GM19193 (cell line): ENCODE measurements around the gene TRIM8.

Experiments
- POLR2A ChIP-seq: IDR thresholded peaks from 4 replicates; pipeline ENCODE4 v1.6.1; 2011; ENCODE audit not compliant: insufficient read depth, insufficient read length; ENCODE audit errors: extremely low read depth

Gene TRIM8

DNA sequence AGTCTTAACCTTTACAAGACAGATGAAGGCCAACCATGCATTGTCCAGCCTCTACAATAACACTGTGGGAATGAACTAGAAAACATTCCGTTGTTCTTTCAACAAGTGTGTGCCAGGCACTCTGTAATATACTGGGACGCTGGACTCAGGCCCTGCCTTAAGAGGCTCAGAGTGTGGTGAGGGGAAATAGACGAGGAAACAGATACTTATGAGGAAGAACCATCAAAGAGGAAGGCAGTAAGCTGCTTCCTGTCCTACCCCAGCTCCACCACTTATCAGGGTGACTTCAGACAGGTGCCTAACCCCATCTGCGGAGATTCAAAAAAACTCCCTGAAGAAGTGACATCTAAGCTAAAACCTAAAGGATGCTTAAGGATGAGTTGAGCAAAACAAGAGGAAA lies 8.9 kb upstream of the TRIM8 start:
- TF ChIP-seq POLR2A = no peak

DNA sequence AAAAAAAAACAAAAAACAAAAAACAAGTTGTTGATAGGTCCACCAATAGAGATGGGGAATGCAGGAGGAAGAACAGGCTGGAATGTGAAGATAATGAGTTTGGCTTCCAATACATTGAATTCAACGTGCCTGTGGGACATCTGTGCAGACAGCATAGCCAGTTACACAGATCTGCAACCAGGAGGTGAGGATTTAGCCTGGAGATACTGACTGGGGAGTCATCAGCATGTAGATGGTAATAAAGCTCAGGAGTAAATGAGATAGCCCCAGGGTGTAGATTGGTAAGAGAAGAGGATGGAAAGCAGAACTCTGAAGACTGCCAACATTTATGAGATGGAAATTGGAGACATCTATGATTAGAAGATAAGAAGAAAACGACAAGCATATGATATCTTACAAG lies 4.7 kb upstream of the TRIM8 start:
- TF ChIP-seq POLR2A = no peak

DNA sequence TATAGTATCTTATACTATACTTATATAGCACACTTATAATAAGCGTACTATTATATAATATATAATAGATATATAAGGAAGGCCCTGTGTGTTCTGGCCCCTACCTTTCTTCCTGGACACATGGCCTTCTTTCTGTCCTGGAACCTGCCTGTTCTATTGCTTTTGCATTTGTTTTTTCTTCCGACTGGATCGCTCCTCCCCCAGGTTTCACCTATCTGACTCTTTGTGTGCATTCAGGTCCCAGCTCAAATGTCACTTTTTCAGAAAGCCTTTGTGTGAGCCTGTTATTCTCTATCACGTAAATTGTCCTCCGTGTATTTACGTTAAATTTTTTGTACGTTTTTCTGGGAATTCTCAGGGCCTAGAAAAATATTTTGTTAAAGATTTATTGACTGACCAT lies 2.9 kb upstream of the TRIM8 start:
- TF ChIP-seq POLR2A = no peak

DNA sequence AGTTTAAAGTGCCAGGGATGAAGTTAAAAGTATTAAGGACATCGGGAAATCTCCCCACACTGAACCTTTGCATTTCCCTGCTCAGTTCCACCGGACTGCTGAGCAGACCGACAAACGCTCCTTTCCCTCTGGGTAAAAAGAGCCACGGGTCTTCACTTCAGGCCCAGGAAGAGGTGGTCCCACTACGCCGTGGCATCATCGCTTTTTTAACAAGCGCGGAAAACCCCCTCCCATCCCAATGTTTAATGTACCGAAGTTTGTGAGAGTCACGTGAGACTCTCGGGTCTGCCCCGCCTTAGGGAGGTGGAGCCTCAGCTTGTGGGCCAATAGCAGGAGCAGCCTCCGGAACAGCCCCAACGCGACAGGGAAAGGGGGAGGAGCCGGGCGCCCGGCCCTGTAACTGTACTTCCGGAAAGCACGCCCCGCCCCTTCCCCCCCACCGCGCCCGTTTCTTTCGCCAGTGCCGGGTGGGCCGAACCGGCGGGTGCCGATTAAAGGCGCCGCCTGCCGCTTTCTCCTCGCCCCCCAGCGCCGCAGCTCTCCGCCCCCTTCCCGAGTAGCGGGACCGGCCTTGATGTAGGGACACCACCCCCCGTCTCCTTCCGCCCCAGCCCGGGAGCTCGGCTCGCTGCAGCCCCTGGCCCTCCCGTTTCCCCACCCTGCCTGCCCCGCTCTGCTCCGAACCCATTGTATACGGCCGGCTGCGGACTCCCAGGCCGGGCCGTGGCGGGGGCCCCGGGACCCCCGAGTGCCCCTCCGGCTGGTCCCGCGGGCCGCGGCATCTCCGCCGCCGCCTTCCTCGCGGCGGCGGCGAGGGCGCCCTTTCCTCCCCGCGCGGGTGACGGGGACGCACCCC lies 2.2 kb upstream of the TRIM8 start:
- peak; percentile 73 for TF ChIP-seq POLR2A

DNA sequence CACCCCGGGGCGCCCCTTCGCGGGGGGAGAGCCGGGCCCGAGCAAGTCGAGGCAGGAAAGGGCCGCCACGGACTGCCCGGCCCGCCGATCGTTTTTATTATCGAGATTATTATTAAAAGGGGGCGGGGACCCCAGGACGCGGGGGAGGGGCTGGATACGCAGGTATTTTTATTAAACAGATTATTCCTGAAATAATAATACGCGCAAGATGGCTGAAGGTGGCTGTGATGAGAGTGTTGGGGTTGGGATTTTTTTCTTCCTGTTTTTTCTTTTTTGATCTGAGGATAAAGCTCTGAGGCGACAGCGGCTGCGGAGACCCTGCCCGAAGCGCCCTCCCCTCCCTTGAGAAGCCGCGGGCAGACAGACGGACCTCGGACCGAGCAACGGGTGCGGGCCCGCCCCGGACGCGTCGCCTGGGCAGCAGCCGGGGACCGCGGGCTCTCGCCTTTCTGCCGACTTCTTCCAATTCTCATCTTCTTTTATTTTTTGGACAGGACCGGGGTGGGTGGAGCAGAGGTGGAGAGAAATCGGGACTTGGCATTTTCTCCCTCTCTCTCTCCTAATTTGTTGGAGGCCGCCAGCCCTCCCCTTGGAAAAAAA lies 1.4 kb upstream of the TRIM8 start:
- no peak for TF ChIP-seq POLR2A

DNA sequence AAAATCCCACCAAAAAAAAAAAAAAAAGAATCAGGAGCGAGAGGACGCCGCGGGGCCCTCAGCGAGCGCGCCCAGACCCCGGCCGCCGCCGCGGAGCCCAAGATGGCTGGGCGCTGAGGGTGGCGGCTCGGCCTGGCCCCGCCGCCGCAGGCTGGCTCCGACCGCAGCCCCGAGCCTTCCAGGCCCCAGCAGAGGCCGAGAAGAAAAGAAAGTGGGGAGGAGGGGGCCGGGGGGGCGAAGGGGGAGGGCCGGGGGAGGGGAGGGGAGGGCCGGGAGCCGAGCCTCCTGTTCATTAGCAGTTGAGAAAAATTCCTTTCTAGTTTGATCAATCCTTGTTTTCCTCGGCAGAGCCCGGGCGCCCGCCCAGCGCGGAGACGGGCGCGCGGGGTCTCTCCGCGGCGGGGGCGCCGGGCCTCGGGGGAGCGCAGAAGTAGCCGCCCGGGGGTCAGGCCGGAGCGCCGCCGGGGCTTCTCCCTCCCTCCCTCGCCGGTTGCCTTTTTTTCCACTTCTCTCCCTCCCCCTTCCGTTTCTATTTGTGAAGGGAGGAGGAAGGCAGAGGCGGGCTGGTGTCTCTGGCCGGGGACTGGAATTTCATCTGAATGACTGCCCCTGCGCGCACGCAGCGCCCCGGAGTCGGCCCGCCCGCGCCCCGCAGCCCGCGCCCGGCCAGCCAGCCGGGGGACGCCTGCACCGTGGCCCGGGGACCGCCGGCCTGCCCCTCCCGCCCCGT lies 778 bp upstream of the TRIM8 start:
- TF ChIP-seq POLR2A = no peak

DNA sequence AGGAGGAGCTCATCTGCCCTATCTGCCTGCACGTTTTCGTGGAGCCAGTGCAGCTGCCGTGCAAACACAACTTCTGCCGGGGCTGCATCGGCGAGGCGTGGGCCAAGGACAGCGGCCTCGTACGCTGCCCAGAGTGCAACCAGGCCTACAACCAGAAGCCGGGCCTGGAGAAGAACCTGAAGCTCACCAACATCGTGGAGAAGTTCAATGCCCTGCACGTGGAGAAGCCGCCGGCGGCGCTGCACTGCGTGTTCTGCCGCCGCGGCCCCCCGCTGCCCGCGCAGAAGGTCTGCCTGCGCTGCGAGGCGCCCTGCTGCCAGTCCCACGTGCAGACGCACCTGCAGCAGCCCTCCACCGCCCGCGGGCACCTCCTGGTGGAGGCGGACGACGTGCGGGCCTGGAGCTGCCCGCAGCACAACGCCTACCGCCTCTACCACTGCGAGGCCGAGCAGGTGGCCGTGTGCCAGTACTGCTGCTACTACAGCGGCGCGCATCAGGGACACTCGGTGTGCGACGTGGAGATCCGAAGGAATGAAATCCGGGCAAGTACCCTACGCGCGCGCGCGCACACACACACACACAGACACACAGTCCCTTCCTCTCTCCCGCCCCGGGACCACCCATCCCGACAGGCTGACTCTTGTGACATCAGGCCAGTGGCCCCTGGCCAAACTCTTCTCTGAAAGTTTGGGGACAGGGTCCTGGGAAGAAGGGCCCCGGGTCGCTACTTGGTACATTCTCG lies 538 bp downstream of the TRIM8 start:
- peak; percentile 58 for TF ChIP-seq POLR2A

DNA sequence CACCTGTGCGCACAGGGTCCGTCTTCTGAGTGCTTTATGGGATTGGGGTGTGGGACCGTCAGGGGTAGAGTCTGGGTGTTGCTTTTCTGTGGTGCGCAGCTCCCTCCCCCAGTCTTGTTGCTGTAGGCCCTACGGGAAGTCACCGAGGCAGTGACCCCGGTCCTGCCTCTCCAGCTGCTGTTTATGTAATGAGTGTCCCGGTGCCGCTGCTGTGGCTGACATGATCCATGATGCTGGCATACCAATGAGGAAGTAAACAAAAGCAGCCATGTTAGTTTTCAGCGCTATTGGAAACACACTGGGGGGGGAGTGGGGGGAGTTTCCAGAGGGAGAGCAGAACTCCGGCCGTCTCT lies 1.1 kb downstream of the TRIM8 start:
- TF ChIP-seq POLR2A = peak; percentile 24

DNA sequence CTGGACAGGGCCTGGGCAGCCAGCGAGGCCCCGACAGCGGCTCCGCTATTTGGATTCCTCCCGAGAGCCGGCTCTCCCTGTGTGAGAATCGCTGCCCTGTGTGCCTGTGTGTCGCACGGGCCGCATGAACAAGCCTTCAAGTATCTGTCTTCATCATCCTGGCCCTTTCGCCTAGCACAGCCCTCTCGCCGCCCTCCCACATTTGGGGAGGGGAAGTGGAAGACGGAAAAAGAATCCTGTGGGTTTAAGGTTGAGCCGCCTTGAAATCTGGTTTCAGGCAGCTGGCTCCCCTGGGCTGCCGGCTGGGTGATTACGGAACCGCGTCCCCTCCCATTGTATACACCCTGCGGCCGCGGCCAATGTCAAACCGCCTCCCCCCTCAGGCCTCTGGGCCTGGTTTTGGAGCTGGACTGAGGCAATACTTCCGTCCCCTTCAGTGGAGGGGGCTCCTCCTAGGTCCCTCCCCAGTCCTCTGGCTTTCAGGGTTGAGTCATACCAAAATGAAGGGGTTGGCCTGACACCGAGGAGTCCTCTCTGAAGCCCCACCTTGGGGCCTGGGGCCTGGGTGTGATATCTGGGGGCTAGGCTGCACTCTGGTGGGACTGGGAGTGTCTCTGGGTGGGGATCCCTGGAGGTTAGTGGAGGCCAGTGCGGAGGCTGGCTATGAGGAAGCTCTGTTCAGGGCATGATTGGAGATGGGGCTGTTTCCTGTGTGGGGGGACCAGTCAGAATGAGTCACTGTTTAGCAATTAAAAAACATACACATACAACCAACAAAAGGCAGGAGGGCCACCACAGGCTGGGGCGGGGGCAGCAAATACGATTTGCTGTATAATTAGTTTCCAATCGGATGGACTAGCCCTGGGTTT lies 1.7 kb downstream of the TRIM8 start:
- TF ChIP-seq POLR2A = peak; percentile 78

DNA sequence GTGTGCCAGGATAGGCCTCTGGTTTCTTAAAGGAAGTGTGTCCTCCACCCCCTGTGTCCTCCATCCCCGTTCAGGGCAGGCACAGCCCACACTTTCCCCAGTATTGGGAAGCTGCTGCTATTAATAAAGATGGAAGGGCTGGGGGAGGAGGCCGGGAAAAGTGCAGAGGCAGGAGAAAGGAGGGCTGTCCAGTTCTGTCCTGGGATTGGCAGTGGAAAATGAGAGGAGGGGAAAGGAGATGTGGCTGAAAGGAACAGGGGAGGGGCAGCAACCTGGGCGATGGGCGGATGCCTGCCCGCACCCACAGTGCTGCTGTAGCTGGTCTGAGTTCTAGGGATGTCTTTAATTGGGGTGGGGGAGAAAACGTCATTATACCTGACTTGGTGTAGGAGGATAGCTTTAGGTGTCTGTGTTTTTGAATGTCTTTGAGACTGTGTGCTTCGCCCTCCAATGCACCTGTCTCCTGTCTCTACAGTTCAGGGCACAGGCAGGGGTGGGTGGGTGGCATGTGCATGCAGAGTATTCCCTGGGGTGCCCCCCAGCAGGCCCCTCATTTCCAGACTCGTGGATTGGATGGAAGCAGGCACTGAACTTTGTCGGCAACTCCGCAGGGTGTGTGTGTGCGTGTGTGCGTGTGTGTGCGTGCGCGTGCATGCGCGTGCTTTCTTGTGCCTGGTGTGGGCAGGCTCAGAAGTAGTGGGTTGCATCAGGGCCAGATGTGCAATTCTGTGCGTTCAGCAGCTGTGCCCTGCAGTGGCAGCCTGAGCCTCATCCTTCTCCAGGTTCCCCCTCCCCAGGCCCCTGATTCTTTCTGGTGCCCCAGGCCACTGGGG lies 2.5 kb downstream of the TRIM8 start:
- peak; percentile 13 for TF ChIP-seq POLR2A

DNA sequence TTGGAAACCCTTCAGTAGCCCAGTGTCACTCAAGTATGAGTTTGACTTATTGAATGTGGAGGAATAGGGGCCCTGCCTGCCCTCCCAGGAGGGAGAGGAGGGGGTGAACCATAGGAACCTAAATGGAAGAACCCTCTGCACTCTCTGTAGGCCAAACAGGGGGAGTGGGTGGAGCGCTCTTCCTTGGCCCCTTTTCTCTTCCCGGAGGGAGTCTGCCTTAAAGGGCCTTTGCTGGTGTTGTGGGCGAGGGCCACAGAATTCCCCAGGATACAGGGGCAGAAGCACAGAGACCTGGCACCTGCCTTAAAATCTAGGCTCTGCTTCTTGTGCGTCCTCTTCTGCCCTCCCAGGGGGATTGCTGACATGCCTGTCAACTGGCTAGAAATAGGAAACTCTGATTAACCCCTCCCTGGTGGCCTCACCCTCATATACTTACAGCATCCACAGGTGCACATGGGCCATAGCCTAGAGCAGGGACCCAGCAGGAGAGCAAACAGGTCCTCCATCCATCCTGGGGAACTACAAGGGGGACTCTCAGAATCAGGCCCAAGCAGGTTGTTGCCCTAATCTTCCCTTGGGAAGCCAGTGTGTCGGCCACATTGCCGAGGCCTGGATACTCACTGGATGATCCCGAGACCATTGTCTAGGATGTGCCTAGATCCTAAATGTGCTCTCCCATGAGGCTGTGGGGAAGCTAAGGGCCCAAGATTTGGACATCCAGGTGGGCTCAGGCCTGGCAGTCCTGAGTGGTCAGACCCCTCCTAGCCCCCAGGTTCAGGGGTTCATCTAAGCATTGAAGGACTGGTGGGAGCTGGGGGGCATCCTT lies 3.4 kb downstream of the TRIM8 start:
- TF ChIP-seq POLR2A = no peak

DNA sequence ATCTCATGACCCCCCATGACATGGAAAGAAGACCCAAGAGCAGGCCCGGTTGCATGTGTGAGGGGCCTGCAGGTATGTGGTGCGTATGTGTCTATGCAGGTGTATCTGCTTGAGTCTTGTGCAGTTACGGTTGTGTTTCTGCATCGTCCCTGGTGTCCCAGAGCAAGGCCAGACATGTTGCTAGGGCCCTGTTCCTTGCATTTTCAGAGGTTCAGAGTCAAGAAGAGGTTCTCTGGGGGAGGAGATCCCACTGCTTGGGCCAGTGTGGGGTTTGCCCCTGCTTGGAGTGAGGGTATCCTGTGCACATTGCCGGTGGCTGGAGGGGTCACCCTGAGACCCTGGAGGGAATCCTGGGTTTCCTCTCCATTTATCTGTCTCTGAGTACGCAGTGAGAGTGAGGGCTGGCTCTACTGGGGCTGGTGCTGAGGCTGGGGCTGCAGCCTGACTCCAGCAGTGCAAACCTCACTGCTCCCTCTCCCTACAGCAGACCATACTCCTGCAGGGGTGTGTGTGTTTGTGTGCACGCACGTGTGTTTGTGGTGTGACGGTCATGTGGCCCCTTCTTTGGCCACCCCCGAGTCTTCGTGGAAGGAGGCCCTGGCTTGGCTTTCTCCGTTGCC lies 4.1 kb downstream of the TRIM8 start:
- TF ChIP-seq POLR2A = no peak
